Measurements from ENCODE around the gene BCLAF3. TPM values are rescaled to one million over a fixed set of nuclear protein-coding genes. Genes with fewer than 3 reads are reported as not detected.
A peak's percentile ranks its signal among the peaks of the same experiment; 100 is the strongest.

Gene BCLAF3
- total RNA-seq, 6 experiments from 2014 or later, result 3.7 to 5.0 (median 4.7) TPM

DNA sequence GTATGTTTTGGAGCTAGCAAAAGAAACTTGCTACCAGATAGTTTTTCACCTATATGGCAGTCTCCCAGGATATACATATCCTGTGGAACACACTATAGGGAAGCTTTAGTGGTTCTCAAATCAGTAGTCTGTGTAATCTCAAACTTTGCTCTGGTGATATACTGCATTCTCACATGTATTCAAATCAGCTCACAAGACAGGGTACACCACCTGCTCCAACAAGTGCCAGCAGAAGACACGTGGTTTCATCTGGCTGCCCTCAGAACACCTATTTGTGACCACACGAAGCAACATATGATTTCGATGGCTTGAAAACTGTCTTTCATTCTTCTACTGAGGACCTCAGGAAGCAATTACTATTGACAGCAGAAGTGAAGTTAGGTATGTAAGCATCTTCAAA lies 37.7 kb downstream of the BCLAF3 start:
- Mint-ChIP-seq H3K4me3 (no peak overlapping the region), H3K9me3 (no peaks in the 10 kb centered on the region), H3K4me1 (ENCODE audit: low read depth) (peaks cover 16% of the 10 kb centered on the region), H3K27ac (no peak overlapping the region), H3K36me3 (ENCODE audit: low read depth) (no peaks in the 10 kb centered on the region), H3K27me3 (ENCODE audit: insufficient read depth) (no peaks in the 10 kb centered on the region)
- no peak for TF ChIP-seq CTCF (IDR thresholded peaks at IDR 0.05)
- no peak for DNase-seq

GRCh38 chrX:19949340-19949739 lies 41.5 kb downstream of the BCLAF3 start:
- no peak for DNase-seq
- H3K4me1 Mint-ChIP-seq (ENCODE audit: low read depth), result peaks cover 6% of the 10 kb centered on the region
- H3K36me3 Mint-ChIP-seq (ENCODE audit: low read depth), result peaks cover 10% of the 10 kb centered on the region
- no peak overlapping the region for H3K4me3 Mint-ChIP-seq
- no peaks in the 10 kb centered on the region; the same call in 1 of the 2 replicates for H3K9me3 Mint-ChIP-seq
- no peaks in the 10 kb centered on the region for H3K27me3 Mint-ChIP-seq (ENCODE audit: insufficient read depth)
- TF ChIP-seq CTCF (IDR thresholded peaks at IDR 0.05), result no peak
- H3K27ac Mint-ChIP-seq, result no peak overlapping the region

- TF ChIP-seq CTCF (IDR thresholded peaks at IDR 0.05), result no peak
- peaks cover 4% of the 10 kb centered on the region; the same call in 1 of the 2 replicates for H3K4me1 Mint-ChIP-seq (ENCODE audit: low read depth)
- no peak overlapping the region for H3K27ac Mint-ChIP-seq
- peaks cover 10% of the 10 kb centered on the region for H3K36me3 Mint-ChIP-seq (ENCODE audit: low read depth)
- no peaks in the 10 kb centered on the region; the same call in 1 of the 2 replicates for H3K9me3 Mint-ChIP-seq
- no peak overlapping the region for H3K4me3 Mint-ChIP-seq
- no peak for DNase-seq
- H3K27me3 Mint-ChIP-seq (ENCODE audit: insufficient read depth), result no peaks in the 10 kb centered on the region
These were observed 43.2 kb downstream of the BCLAF3 start for GRCh38 chrX:19947612-19948011.

Small RNA genes within 50 kb of the gene (microRNA-seq; reads per million reads assigned to microRNA genes)
- gene MIR23C, result 20.9 reads per million, percentile 27 among the genes with 10 or more reads in this experiment

Other genes with a start within 250 kb of the BCLAF3 start
- gene SH3KBP1, start 103.5 kb downstream of the BCLAF3 start, total RNA-seq (2021; fragmentation: NEBNext Ultra II Directional; extraction: Animal tissue kit (Norgen Biotek cat#: 25700)), result 10 to 100 TPM; 46.5 to 64.9 (median 61.0) TPM
- under 1 TPM in 5 of 6 experiments, not detected in 1; 0.05 to 0.47 (median 0.20) TPM for gene MAP7D2, start 125.8 kb upstream of the BCLAF3 start, total RNA-seq (2021; fragmentation: NEBNext Ultra II Directional; extraction: Animal tissue kit (Norgen Biotek cat#: 25700))
- 100 to 1,000 TPM; 108 to 148 (median 119) TPM for gene EIF1AX, start 150.8 kb upstream of the BCLAF3 start, total RNA-seq (2021; fragmentation: NEBNext Ultra II Directional; extraction: Animal tissue kit (Norgen Biotek cat#: 25700))

All from HFFc6 (cell line).